Measurements from ENCODE around the gene SETD1B.

The SETD1B gene

GRCh38 chr12:121765573-121765972 lies 38.2 kb upstream of the SETD1B start:
- H3K4me3 ChIP-seq (replicated peaks; ENCODE audit: low read depth, low read length), result no peak overlapping the region
- no peak for DNase-seq (ENCODE audit: extremely low read depth, insufficient read length)
- H3K27me3 ChIP-seq (replicated peaks; ENCODE audit: control insufficient read depth, insufficient read depth, low read length), result no peaks in the 10 kb centered on the region
- peaks cover 2% of the 10 kb centered on the region for H3K36me3 ChIP-seq (ENCODE audit: control insufficient read depth, insufficient read depth, low read length)
- no peak for TF ChIP-seq CTCF (IDR thresholded peaks at IDR 0.05; ENCODE audit: insufficient read depth, low read length, poor library complexity, severe bottlenecking)

GRCh38 chr12:121766290-121767039 lies 37.3 kb upstream of the SETD1B start:
- no peak for TF ChIP-seq CTCF (IDR thresholded peaks at IDR 0.05; ENCODE audit: insufficient read depth, low read length, poor library complexity, severe bottlenecking)
- Histone ChIP-seq H3K36me3 (ENCODE audit: control insufficient read depth, insufficient read depth, low read length) (peaks cover 2% of the 10 kb centered on the region), H3K4me3 (replicated peaks; ENCODE audit: low read depth, low read length) (no peak overlapping the region), H3K27me3 (replicated peaks; ENCODE audit: control insufficient read depth, insufficient read depth, low read length) (no peaks in the 10 kb centered on the region)
- DNase-seq (ENCODE audit: extremely low read depth, insufficient read length), result no peak

- TF ChIP-seq CTCF (IDR thresholded peaks at IDR 0.05; ENCODE audit: insufficient read depth, low read length, poor library complexity, severe bottlenecking), result no peak
- H3K36me3 ChIP-seq (ENCODE audit: control insufficient read depth, insufficient read depth, low read length), result peaks cover 2% of the 10 kb centered on the region
- H3K27me3 ChIP-seq (replicated peaks; ENCODE audit: control insufficient read depth, insufficient read depth, low read length), result no peaks in the 10 kb centered on the region
- DNase-seq (ENCODE audit: extremely low read depth, insufficient read length), result no peak
- H3K4me3 ChIP-seq (replicated peaks; ENCODE audit: low read depth, low read length), result no peak overlapping the region
These were observed 36.2 kb upstream of the SETD1B start for GRCh38 chr12:121767525-121768016.

GRCh38 chr12:121769297-121769830 lies 34.4 kb upstream of the SETD1B start:
- Histone ChIP-seq H3K36me3 (ENCODE audit: control insufficient read depth, insufficient read depth, low read length) (peaks cover 2% of the 10 kb centered on the region), H3K4me3 (replicated peaks; ENCODE audit: low read depth, low read length) (no peak overlapping the region), H3K27me3 (replicated peaks; ENCODE audit: control insufficient read depth, insufficient read depth, low read length) (no peaks in the 10 kb centered on the region)
- DNase-seq (ENCODE audit: extremely low read depth, insufficient read length), result no peak
- no peak for TF ChIP-seq CTCF (IDR thresholded peaks at IDR 0.05; ENCODE audit: insufficient read depth, low read length, poor library complexity, severe bottlenecking)

- no peaks in the 10 kb centered on the region for H3K27me3 ChIP-seq (replicated peaks; ENCODE audit: control insufficient read depth, insufficient read depth, low read length)
- H3K36me3 ChIP-seq (ENCODE audit: control insufficient read depth, insufficient read depth, low read length), result peaks cover 2% of the 10 kb centered on the region
- no peak for TF ChIP-seq CTCF (IDR thresholded peaks at IDR 0.05; ENCODE audit: insufficient read depth, low read length, poor library complexity, severe bottlenecking)
- no peak for DNase-seq (ENCODE audit: extremely low read depth, insufficient read length)
- H3K4me3 ChIP-seq (replicated peaks; ENCODE audit: low read depth, low read length), result no peak overlapping the region
These were observed 33.9 kb upstream of the SETD1B start for GRCh38 chr12:121769831-121770301.
